ENCODE data around the gene SLC38A8. TPM values are rescaled to one million over a fixed set of nuclear protein-coding genes. Genes with fewer than 3 reads are reported as not detected.

SLC38A8 gene
- total and polyA plus RNA-seq, 4 donors, result 1.2 TPM; not detected in 3

GRCh38 chr16:84075376-84075775, 32.8 kb upstream of the SLC38A8 start:
- 93 to 98% methylated on average over 11 of the region's 11 CpGs for WGBS, 2 donors
- H3K9me3 ChIP-seq (ENCODE audit: control insufficient read depth in 4 of 4, insufficient read depth in 3 of 4, low read length in 3 of 4), result no peaks in the 10 kb centered on the region
- H3K4me3 ChIP-seq, result no peak overlapping the region
- no peaks in the 10 kb centered on the region for H3K4me1 ChIP-seq (ENCODE audit: control insufficient read depth in 5 of 5, insufficient read depth in 5 of 5, low read length in 5 of 5)
- H3K27ac ChIP-seq (ENCODE audit: low read depth in 1 of 2, low read length in 1 of 2), result peak overlapping the region in 1 of 2 donors; percentile 68
- TF ChIP-seq CTCF (IDR thresholded peaks at IDR 0.05; ENCODE audit: control extremely low read depth, extremely low read depth), result no peak
- DNase-seq, result no peak
- H3K9ac ChIP-seq (ENCODE audit: insufficient read depth in 1 of 2, low read length in 2 of 2), result no peak overlapping the region
- no peaks in the 10 kb centered on the region for H3K27me3 ChIP-seq (ENCODE audit: control insufficient read depth in 3 of 3, insufficient read depth in 3 of 3, low read length in 2 of 3)
- peaks cover 5 to 42% (median 25%) of the 10 kb centered on the region in 4 donors for H3K36me3 ChIP-seq (ENCODE audit: control insufficient read depth in 4 of 4, insufficient read depth in 4 of 4, low read length in 4 of 4)
- ATAC-seq (ENCODE audit: insufficient read depth, low FRiP score), result no peak

GRCh38 chr16:84074721-84075120, 32.1 kb upstream of the SLC38A8 start:
- Histone ChIP-seq H3K36me3 (ENCODE audit: control insufficient read depth in 4 of 4, insufficient read depth in 4 of 4, low read length in 4 of 4) (peaks cover 7 to 41% (median 25%) of the 10 kb centered on the region in 4 donors), H3K4me3 (no peak overlapping the region), H3K27me3 (ENCODE audit: control insufficient read depth in 3 of 3, insufficient read depth in 3 of 3, low read length in 2 of 3) (no peaks in the 10 kb centered on the region), H3K27ac (ENCODE audit: low read depth in 1 of 2, low read length in 1 of 2) (peak overlapping the region in 1 of 2 donors; percentile 68), H3K4me1 (ENCODE audit: control insufficient read depth in 5 of 5, insufficient read depth in 5 of 5, low read length in 5 of 5) (no peaks in the 10 kb centered on the region), H3K9me3 (ENCODE audit: control insufficient read depth in 4 of 4, insufficient read depth in 3 of 4, low read length in 3 of 4) (no peaks in the 10 kb centered on the region), H3K9ac (ENCODE audit: insufficient read depth in 1 of 2, low read length in 2 of 2) (no peak overlapping the region)
- 92 to 95% methylated on average over 3 of the region's 3 CpGs for WGBS, 2 donors
- ATAC-seq (ENCODE audit: insufficient read depth, low FRiP score) (no peak), DNase-seq (no peak)
- no peak for TF ChIP-seq CTCF (IDR thresholded peaks at IDR 0.05; ENCODE audit: control extremely low read depth, extremely low read depth)

GRCh38 chr16:84072014-84072413, 29.4 kb upstream of the SLC38A8 start:
- H3K4me3 ChIP-seq, result no peak overlapping the region
- ATAC-seq (ENCODE audit: insufficient read depth, low FRiP score) (no peak), DNase-seq (no peak)
- H3K9me3 ChIP-seq (ENCODE audit: control insufficient read depth in 4 of 4, insufficient read depth in 3 of 4, low read length in 3 of 4), result no peaks in the 10 kb centered on the region
- 68 to 84% methylated on average over 10 of the region's 10 CpGs for WGBS, 2 donors
- peaks cover 25 to 54% (median 44%) of the 10 kb centered on the region in 4 donors for H3K36me3 ChIP-seq (ENCODE audit: control insufficient read depth in 4 of 4, insufficient read depth in 4 of 4, low read length in 4 of 4)
- H3K9ac ChIP-seq (ENCODE audit: insufficient read depth in 1 of 2, low read length in 2 of 2), result no peak overlapping the region
- no peaks in the 10 kb centered on the region for H3K27me3 ChIP-seq (ENCODE audit: control insufficient read depth in 3 of 3, insufficient read depth in 3 of 3, low read length in 2 of 3)
- H3K27ac ChIP-seq (ENCODE audit: low read depth in 1 of 2, low read length in 1 of 2), result peak overlapping the region in 1 of 2 donors; percentile 6
- no peaks in the 10 kb centered on the region for H3K4me1 ChIP-seq (ENCODE audit: control insufficient read depth in 5 of 5, insufficient read depth in 5 of 5, low read length in 5 of 5)
- TF ChIP-seq CTCF (IDR thresholded peaks at IDR 0.05; ENCODE audit: control extremely low read depth, extremely low read depth), result no peak

GRCh38 chr16:84071121-84071520, 28.5 kb upstream of the SLC38A8 start:
- no peak for ATAC-seq (ENCODE audit: insufficient read depth, low FRiP score)
- DNase-seq, result no peak
- Histone ChIP-seq H3K9ac (ENCODE audit: insufficient read depth in 1 of 2, low read length in 2 of 2) (no peak overlapping the region), H3K4me1 (ENCODE audit: control insufficient read depth in 5 of 5, insufficient read depth in 5 of 5, low read length in 5 of 5) (no peaks in the 10 kb centered on the region), H3K36me3 (ENCODE audit: control insufficient read depth in 4 of 4, insufficient read depth in 4 of 4, low read length in 4 of 4) (peaks cover 31 to 55% (median 48%) of the 10 kb centered on the region in 4 donors), H3K27ac (ENCODE audit: low read depth in 1 of 2, low read length in 1 of 2) (no peak overlapping the region), H3K27me3 (ENCODE audit: control insufficient read depth in 3 of 3, insufficient read depth in 3 of 3, low read length in 2 of 3) (no peaks in the 10 kb centered on the region), H3K9me3 (ENCODE audit: control insufficient read depth in 4 of 4, insufficient read depth in 3 of 4, low read length in 3 of 4) (no peaks in the 10 kb centered on the region), H3K4me3 (no peak overlapping the region)
- WGBS, 2 donors, result 77 to 89% methylated on average over 8 of the region's 8 CpGs
- no peak for TF ChIP-seq CTCF (IDR thresholded peaks at IDR 0.05; ENCODE audit: control extremely low read depth, extremely low read depth)

Measured in lung (tissue), 12 donors.